Activated CD4-positive, alpha-beta T cell treated with anti-CD3 and anti-CD28 coated beads, Interleukin-2, amount 50 U/mL, for 24 hours (primary cell): ENCODE measurements around the gene KCNMA1.
"Not testable (repeated sequence)": the region's sequence is repeated elsewhere in the genome, so short reads cannot be mapped to it uniquely, and the experiment has no call there.

ENCODE experiments used
- DNase-seq, 2 donors: peaks; one replicate each; pipeline ENCODE4 v3.0.0-alpha.2; 2020; ENCODE audit warnings: low read depth in 1 of 2, low spot score in 1 of 2

The KCNMA1 gene

DNA sequence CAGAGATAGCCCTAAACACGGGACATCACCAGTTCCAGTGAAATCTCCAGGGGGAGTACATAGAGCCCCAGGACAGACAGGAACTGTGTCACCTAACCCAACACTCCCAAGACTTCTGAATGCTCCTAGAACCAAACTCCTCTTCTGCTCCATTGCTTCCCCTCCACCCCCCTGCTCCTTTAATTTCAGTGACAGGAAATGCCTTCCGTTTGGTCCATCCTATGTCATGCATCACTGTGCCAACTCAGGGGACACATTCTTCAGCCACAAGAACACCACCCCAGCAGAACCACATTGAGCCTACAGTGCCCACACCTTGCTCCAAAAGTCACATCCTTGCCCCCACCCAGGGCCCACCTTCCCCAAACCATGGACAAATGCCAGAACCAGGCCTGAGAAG lies 100.5 kb downstream of the KCNMA1 start:
- no peak for DNase-seq

DNA sequence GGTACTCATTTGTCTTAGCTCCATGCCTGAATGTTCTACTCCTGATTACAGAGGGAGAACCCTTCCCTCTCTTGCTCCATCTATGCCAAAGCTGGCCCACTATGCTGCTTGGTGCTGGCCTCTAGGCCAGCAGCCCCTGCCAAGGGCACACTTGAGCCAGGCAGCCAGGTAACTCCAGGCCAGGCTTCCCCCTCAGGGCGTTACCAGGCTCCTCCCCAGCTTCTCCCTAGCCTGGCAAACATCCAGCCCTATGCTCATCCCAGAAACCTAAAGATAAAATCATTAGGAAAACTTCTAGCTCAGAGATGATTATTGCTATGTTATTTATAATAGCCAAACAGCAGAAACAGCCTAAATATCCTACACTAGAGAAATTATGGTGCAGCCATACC lies 103.7 kb downstream of the KCNMA1 start:
- DNase-seq: no peak

DNA sequence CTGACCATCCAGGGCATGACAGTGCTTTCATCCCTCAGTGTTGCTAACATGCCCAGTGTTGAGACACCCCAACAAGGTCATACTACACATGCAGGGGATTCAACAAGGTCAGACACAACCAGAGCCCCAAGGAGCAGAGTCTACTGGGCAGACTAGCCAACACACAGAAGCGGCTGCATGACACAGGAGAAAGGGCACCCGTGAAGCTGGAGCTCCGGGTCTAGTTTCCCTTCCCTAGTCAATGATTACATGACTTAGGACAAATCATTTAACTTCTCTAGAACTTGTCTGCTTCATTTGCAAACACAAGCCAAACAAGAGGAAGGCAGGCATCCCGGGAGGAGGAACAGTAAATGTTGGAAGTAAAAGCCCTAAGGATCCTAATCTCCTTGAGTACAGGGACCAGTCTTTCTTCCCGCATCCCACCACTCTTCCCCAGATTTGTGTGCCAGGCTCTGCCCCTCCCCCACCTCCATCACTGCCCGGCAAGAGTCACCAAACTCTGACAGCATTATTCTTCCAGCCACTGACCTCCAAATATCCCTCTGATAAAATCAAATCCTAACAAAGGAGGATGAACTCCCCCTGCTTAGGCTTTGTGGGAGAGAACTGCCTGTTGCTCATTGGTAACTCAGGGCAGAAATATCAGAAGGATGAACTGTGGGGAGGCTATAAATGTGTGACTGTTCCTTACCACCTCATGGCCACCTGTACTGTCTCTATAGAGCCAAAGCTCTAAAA lies 104.3 kb downstream of the KCNMA1 start:
- no peak for DNase-seq

DNA sequence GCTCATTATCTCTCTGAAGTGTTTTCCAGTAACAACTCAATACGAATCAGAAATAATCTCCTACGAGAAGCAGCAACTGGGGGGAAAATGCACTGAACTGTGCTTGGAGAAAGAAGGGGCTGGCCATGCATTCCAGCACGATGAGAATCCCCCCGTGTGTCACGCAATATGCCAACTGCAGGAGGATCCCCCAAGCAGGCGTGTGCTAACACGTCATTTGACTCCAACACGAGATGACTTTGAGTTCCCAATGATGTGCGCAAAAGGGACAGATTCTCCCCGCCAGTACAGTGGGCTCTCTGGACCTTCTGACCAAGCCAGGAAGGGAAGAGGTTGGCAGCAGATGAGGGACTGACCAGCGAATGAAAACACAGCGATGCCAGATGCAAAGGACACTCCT lies 105.5 kb downstream of the KCNMA1 start:
- no peak for DNase-seq

DNA sequence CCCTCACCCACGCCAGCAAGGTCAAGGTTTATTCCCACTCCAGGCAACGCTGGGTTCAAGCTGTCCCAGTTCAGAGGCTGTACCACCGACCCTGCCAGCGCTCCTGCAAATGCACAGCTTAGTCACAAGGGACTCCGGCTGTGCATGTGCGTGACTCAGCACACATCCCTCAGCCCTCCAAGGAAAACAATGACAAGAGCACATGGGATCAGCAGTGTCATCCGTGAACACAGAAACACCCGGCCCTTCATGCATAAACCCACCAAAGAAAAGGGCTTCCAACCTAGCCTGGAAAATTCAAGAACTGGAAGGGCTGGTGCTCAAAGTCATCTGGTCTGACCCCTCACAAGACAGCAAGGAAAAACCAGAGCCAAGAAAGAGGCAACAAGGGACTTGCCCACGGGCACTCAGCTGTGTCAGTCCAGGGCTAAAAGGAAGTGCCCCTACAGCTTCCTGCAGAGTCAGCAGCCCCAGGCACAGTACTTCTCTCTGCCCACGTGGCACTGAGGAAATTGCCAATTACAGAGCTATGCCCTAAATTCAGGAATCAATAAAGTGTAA lies 106.1 kb downstream of the KCNMA1 start:
- DNase-seq: no peak

DNA sequence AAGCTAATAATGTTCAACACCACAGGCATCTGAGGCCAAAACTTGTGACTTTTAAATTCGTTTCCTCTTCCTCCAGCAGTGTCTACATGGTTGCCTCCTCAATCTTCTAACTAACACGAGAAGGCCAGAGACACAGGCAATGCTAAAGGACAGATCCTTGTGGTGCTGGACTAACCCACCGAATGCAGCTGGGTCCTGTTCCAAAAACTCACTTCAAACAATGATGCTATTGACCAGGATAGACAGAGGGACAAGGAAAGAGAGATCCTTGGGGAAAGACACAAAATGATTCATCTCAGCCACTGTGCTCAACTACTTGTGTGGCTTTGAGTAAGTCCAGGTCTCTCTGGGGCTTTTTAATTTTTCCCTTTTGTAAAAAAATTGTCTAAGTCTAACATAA lies 107.6 kb downstream of the KCNMA1 start:
- DNase-seq: no peak

DNA sequence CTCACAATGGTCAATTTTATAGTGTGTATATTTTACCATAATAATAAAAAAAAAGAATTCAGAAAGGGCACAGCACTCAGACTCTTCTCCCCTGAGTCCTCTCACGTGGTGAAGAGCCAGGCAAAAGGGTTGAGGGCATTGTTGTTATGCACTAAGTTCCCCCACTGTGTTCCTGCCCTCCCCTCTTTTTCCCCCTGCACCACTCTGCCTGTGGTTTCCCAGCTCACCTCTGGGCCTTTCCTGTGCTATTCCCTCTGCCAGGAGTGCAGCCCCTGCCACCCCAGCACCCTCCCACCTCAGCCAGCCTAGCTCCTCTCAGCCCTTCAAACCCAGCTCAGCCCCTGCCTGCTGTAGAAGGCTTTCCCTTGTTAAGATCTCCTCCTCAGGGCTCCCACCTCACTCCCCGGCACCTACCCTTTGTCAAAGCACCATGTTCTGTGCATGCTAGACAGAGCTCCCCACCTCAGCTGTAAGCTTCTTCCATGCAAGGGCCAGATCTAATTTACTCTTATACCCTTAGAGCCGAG lies 108.5 kb downstream of the KCNMA1 start:
- DNase-seq: no peak

DNA sequence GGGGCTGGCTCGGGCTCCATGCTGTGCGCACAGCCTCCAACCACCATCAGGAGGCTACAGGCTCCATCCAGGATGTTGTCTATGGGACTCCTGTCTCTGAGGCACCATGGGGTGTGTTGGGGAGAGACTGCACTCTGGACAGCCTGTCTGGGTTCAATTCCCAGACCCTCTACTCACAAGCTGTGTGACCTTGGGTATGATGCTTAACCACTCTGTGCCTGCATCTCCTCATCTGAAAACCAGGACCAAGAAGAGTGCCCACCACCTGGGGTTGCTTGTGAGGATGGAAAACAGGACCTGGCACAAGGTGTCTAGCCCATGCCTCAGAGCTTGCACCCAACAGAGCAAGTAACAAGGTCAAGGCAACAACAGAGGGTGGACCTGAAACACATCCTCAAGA lies 109.8 kb downstream of the KCNMA1 start:
- DNase-seq: no peak

DNA sequence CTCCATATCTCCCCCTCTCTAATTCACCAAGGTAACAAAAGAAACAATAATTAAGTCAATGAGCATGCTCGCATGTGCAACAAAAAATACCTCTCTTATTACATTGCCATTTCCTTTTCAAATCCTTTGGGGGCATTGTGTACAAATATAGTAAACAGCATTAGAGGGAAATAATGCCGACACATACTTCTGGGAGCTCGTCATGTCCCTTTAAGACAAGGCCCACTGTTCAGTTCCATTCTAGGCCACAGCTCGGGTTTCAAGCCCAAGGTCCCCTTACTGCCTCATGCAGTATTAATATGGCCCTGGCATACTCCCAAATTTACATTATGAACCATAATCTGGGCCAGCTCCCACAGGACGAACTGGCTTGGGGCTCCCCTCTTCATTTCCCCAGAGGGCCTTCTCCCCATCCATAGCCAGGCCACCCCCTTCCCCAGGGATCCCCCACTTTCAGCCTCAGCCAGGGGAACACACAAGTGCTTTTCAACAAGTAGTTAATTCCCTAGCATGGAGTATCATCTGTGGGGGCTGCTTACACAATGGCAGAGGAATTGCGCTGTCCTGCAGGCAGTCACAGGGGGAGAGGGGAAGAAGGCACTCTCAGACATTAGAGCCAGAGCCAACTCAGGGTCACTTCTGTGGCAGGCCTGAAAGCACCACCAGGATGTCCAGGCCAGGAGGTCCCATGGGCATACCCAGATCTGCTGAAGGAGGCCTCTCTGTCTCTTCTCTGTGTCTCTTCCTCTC lies 110.6 kb downstream of the KCNMA1 start:
- DNase-seq: no peak

DNA sequence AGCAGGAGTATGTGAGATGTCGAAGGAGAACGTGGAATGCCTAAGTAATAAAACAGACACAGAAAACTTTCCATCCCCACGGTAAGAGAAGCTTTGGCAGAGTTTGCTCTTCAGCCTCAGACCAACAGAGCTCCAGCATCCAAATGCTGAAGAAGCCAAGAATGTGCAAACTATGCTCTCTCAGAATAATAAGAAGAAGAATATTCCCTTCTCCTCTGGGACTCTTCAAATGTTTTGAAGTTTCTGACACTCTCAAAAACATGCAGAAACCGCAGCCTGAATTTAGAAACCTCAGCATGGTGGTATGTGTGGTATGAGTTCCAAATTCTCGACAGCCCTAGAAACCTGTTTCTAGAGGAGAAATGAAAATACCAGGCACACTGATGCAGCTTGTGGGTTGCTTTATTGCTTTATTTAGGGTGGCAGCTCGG lies 113.3 kb downstream of the KCNMA1 start:
- no peak for DNase-seq

DNA sequence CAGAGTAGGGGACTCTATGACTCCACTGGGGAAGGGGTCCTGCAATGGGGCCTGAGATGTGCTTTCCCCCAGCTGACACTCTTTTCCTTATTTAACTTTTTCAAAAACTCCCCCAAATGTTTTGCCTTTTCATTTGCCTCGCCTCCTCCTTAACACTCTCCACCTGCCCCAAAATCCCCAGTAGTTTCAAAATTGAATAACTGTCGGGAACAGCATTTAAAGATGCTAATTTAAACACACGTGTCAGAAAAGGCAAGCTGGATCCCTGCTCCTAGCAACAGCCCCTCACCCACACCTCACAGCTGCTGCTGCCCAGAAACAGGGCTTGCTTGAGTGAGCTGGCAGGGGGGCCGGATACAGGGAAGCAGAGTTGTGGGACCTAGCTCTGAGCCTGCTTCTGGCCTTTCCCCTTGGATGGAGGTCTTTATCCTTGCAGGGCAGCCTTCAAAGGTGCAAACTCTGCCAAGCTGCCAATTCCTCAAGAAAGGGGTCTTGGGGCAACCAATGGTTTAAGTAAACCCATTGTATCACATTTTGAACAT lies 115.3 kb downstream of the KCNMA1 start:
- DNase-seq: no peak

DNA sequence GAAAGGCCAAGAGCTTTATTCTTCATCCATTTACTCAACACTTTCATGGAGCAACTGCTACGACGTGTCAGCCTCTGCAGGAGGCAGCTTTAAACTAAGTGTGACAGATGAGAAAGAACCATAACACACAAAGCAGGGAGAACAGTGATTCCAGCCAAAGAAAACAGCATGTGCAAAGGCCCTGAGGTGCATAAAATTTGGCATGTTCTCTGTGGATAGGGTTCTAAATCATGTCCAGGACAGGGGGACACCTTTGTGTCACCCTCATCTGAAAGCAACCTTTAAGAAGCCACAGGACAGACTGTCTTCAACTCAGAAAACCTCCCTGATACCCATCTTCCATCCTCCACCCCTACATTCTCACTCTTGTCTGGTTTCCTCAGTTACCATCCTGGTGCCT lies 116.6 kb downstream of the KCNMA1 start:
- no peak for DNase-seq

DNA sequence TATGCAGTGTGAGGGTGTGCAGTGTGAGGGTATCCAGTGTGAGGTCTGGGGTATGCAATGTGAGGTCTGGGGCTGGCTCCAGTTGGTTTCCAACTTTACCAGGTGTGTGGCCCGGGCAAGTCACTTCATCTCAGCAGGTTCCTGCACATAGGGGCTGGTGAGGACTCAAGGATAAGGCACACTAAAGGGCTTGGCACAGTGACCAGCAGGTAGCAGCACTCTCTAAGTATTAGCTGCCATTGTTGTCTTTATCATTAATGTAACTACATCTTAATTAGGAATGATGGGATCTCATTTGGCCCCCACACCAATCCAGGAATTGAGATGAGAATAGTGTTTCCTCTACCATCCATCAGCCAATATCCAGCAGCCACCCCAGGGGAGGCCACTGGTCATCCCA lies 117.3 kb downstream of the KCNMA1 start:
- DNase-seq: no peak

DNA sequence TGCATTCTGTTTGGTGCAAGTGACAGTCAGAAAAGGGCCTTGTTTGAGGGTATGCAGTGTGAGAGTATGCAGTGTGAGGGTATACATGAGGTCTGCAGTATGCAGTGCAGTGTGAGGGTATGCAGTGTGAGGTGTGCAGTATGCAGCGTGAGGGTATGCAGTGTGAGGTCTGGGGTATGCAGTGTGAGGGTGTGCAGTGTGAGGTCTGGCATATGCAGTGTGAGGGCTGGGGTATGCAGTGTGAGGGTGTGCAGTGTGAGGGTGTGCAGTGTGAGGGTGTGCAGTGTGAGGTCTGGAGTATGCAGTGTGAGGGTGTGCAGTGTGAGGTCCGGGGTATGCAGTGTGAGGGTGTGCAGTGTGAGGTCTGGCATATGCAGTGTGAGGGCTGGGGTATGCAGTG lies 117.8 kb downstream of the KCNMA1 start:
- not testable (repeated sequence) for DNase-seq

DNA sequence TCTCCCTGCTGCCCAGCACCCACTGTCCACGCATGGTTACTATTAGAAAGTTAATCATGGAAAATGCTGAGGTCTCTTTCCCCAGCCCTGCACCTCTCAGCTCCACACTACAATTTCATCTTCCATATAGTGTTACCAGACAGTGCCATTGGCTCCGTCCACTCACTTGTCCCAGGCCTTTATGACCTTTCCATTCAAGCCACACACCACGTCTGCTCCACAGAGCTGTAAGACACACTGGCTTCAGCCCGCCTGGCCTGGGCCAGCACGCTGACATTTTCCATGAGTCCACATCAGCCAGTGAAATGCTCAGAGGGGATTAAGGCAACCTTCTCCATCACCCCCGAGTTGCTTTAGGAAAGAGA lies 118.7 kb downstream of the KCNMA1 start:
- DNase-seq: no peak

DNA sequence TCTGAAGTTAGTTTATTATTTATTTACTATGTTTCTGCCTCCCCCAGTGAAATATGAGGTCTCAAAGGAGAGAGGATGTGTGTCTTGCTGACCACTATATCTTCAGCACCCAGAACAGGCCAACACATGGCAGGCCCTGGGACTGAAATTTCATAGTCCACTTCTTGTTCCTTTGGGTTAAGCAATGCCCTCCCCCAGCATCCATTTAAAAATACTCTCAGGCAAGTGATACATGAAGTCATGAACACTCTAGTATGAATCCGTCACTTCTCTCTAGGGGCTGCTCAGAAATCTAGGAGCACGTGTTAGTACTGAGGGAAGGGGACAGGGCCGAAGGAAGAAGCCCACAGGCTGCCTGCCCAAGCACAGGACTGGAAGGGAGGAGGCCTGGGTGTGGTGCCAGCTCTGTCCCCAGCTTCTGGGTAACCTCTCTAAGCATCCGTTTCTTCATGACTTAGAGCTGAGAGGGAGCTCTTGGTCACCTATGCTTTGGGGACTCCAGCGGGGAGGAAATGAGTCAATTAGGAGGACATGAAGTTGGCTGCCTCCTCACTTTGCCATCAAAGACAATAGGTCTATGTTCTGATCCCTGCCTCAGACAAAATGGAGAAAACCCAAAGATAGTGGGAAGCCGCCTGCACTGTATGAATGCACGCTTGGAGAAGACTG lies 119.2 kb downstream of the KCNMA1 start:
- no peak for DNase-seq

DNA sequence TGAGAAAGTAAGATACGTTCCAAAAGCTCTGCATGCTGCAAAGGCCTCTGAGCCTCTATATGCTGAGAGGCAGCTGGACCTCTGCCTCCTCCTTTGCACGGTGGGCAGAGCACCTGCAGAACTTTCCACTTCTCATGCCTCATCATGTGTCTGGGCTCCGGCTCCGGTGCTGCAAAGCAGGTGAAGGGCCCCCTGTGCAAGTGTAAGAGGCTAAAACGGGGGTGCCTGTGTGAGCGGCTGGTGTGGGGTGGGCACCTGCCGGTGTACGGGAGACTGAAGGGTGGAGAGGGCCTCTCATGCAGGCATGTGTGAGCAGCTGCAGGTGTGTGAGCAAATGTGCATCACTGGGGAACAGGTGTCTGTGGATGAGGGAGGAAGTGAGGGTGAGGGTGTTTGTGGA lies 121.0 kb downstream of the KCNMA1 start:
- no peak for DNase-seq

DNA sequence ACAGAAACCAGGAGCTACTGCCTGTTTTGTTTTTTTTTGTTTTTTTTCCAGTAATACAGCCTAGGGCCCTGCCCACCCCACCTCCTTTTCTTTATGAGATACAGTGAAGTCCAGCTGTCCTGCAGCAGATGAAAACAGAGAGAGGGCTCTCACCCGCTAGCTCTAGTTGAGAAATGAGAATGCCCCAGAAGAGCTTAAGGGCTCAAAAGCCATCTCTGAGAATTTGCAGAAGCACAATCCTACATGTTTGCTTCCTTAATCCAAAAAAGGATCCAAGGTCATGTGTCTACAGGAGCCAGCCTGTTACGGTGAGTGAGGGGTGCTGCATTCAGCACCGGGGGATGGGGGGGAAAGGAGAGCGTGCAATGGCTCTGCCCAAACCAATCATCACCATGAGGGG lies 122.7 kb downstream of the KCNMA1 start:
- DNase-seq: no peak

DNA sequence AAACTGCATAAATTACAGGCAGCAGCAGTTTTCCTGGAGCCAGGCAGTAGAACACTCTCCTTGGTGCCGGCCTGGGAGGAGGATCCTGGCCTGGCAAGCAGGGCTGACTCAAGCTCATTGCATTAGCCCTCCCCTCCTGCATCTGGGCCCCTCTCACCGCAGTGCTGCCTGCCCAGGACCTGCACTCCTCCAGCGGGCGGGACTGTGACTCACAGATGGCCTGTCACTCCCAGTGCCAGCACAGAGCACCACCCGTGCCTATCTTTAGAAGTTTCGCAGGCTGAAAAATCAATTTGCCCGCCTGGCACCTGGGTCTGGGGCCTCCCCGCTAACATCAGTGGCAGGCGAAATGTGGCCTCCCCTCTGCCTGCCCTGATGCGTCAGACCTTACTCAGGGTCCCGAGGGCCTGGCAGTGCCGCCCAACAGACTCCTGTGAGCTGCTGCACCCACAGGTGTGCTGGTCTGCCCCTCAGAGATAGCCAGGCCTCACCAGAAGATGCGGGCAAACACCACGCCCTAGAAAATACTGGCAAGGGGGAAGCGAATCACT lies 123.8 kb downstream of the KCNMA1 start:
- no peak for DNase-seq

DNA sequence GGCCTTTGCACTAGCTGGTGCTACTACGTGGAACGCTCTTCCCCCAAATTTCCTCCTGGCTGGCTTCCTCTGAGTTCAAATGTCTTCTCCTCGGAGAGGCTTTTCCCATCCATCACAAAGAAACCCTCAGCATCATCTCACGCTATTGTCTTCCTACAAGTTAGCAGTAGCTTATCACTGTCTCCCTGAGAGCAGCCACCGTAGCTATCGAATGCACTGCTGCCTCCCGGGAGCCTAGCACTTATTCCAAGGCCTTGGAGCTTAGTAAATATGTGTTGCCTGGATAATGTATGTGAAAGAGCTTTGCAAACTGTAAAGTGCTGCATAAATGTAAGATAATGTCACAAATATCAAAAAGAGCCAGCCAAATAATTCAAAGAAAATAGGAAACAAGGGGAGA lies 124.4 kb downstream of the KCNMA1 start:
- DNase-seq: no peak

DNA sequence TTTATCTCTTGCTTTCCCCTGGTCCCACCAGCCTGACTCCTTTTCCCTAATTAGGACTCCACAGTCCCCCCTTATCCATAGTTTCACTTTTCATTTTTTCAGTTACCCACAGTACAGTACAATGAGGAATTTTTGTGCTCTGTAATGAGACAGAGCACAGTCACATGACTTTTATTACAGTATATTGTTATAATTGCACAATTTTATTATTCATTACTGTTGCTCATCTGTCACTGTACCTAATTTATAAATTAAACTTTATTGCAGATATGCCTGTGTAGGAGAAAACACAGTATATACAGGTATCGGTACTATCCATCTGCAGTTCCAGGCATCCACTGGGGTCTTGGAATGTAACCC lies 125.4 kb downstream of the KCNMA1 start:
- no peak for DNase-seq
